GM06990 (cell line): Measurements from ENCODE around the gene FBXW8.

Experiments
- DNase-seq: peaks from one replicate; pipeline ENCODE4 v3.0.0-alpha.2; 2011; ENCODE audit not compliant: insufficient read length; ENCODE audit errors: extremely low read depth
- H3K27me3 ChIP-seq: replicated peaks from 2 replicates; pipeline ENCODE4 v1.6.0; 2011; ENCODE audit warnings: low read length; ENCODE audit not compliant: control insufficient read depth, insufficient read depth
- H3K36me3 ChIP-seq: 2 replicates; pipeline ENCODE4 v1.5.1; 2011; ENCODE audit warnings: low read length; ENCODE audit not compliant: control insufficient read depth, insufficient read depth
- H3K4me3 ChIP-seq: replicated peaks from 2 replicates; pipeline ENCODE4 v1.5.1; 2011; ENCODE audit warnings: low read depth, mild to moderate bottlenecking, control low read depth, low read length
- CTCF ChIP-seq: IDR thresholded peaks from 2 replicates; pipeline ENCODE4 v1.5.1; 2011; ENCODE audit warnings: low read length, control low read depth, mild to moderate bottlenecking, inconsistent platforms; ENCODE audit not compliant: insufficient read depth, poor library complexity, severe bottlenecking

The FBXW8 gene

DNA sequence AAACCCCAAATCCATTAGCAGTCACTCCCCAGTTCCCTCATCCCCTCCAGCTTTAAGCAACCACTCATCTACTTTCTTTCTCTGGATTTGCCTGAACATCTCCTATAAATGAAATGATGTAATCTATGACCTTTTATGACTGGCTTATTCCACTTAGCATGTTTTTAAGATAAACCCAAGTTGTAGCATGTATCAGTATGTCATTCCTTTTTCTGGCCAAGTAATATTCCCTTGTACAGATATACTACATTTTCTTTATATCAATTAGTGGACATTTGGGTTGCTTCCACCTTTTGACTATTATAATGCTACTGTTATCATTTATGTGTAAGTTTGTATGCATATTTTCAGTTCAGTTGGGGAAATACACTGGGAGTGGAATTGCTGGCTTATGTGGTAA is 105.1 kb downstream of the FBXW8 start:
- Histone ChIP-seq H3K4me3 (no peak overlapping the region), H3K36me3 (no peaks in the 10 kb centered on the region), H3K27me3 (no peaks in the 10 kb centered on the region)
- no peak for TF ChIP-seq CTCF
- DNase-seq: no peak

DNA sequence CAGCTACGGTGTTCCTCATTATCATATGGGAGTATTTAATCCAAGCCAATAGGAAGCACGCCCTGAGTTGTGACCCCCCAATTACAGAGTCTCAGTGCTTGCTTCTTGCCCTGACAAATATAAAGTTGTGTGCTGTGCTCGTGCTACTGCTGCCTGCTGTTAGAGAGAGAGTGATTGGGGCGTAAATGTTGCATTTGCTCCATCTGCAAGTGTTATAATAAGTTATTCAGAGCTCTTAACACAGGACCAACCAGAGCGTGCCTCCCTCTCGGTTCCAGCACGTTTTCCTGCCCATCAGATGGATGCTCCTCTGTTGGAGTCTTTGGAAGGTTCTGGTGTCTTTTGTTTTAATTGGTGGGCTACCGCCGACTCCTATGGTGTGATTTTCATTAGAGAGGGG is 107.1 kb downstream of the FBXW8 start:
- Histone ChIP-seq H3K36me3 (no peaks in the 10 kb centered on the region; the same call in 1 of the 2 replicates), H3K4me3 (no peak overlapping the region), H3K27me3 (no peaks in the 10 kb centered on the region)
- no peak for TF ChIP-seq CTCF
- no peak for DNase-seq

DNA sequence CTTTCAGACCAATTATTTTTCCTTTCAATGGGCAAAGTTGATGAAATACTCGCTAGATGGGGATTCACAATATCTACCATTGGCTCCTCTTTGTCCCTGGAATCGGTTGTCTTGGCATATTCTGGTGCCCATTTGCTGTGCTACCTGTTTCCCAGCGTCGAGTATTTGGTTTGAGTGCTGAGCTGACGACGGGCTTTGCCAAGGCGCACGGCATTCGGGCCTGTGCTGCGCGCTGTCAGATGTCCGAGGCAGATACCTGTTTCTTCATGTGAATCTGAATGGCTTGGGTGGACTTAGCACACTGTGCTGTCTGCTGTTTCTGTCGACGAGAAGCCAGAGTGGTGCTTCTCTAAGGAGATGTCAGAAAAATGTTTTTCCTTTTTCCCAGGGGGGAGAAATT is 107.5 kb downstream of the FBXW8 start:
- no peaks in the 10 kb centered on the region; the same call in 1 of the 2 replicates for H3K36me3 ChIP-seq

GRCh38 chr12:117018685-117019084 is 107.9 kb downstream of the FBXW8 start:
- no peak for DNase-seq
- no peak for TF ChIP-seq CTCF
- H3K4me3 ChIP-seq: no peak overlapping the region
- H3K36me3 ChIP-seq: no peaks in the 10 kb centered on the region; the same call in 1 of the 2 replicates
- H3K27me3 ChIP-seq: no peaks in the 10 kb centered on the region

More for the DNA sequence above, 107.5 kb downstream of the FBXW8 start:
- Histone ChIP-seq H3K27me3 (no peaks in the 10 kb centered on the region), H3K4me3 (no peak overlapping the region)
- no peak for DNase-seq
- TF ChIP-seq CTCF: no peak

DNA sequence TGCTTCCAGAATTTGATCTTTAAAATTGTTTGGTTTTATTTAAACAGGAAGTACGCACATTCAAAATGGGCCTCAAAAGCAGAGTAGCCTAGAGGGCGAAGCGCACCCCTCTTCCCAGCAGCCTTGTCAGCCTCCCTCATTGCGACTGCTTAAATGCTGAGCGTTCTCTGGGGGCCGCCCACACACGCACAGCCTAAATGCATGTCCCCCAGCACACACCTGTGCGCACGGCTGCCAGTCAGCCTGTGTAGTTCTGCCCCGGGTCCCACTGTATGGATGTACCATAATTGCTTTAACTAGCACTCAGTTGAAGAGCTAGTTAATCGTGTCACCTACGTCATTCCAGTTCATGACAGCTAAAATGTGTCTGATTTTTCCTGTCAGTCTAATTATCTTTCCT is 109.1 kb downstream of the FBXW8 start:
- Histone ChIP-seq H3K4me3 (no peak overlapping the region), H3K27me3 (no peaks in the 10 kb centered on the region), H3K36me3 (peaks cover 5% of the 10 kb centered on the region)
- no peak for DNase-seq
- TF ChIP-seq CTCF: no peak

DNA sequence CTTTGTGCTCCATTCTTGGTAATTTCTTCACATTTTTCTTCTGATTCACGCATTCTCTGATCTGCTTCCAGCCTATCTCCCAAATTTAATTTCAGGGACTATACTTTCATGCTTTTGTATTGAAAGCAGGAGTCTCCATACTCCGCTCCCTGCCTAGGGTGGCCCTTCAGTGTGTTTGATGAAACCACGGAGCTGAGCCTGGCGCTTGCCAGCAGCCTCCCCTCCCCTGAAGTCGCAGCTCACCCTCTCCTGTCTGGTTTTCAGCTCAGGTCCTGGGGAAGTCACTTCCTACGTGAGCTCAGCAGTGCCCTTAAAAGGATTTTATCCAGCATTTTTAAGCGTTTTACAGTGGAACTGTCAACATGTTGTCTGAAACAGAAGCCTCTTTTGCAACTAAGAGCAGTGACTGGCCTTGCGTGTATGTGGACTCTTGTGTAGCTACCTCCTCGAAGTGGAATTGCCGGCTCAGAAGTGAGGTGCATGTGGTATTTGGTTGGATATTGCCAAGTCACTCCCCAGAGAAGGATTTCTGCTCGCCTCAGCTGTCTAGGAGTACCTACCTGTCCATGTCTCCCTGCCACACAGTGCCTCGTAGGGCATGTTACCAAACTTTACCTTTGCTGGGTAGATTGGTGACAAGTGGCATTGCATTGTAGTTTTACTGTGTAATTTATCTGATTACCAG is 109.9 kb downstream of the FBXW8 start:
- no peak for DNase-seq
- Histone ChIP-seq H3K4me3 (no peak overlapping the region), H3K27me3 (no peaks in the 10 kb centered on the region), H3K36me3 (peaks cover 7% of the 10 kb centered on the region)
- no peak for TF ChIP-seq CTCF
